Tibial nerve (tissue), 4 donors: ENCODE data around the gene TUBB3. TPM values are rescaled to one million over a fixed set of nuclear protein-coding genes. Genes with fewer than 3 reads are reported as not detected.

Experiments used
- DNase-seq, 2 donors: peaks; one replicate each; pipeline ENCODE4 v3.0.0-alpha.2; 2019; ENCODE audit warnings: low spot score in 2 of 2
- H3K27ac ChIP-seq, 4 donors: fragments of 200-600 bp; sonication (generic) in 3 of 4; one replicate each; pipeline ENCODE4 v1.5.1; 2017 to 2019; ENCODE audit warnings: mild to moderate bottlenecking in 1 of 4
- H3K27me3 ChIP-seq, 2 donors: fragments of 200-600 bp; sonication (generic) in 1 of 2; one replicate each; pipeline versions ENCODE4 v1.5.1 to v1.6.0; 2017 to 2019
- H3K36me3 ChIP-seq, 3 donors: fragments of 200-600 bp; sonication (generic); one replicate each; pipeline ENCODE4 v1.5.1; 2018 to 2019
- H3K4me1 ChIP-seq, 4 donors: fragments of 200-600 bp; sonication (generic) in 3 of 4; one replicate each; pipeline ENCODE4 v1.5.1; 2017 to 2019
- H3K4me3 ChIP-seq, 4 donors: fragments of 200-600 bp; sonication (generic) in 3 of 4; one replicate each; pipeline ENCODE4 v1.5.1; 2017 to 2019; ENCODE audit warnings: mild to moderate bottlenecking in 1 of 4, moderate library complexity in 1 of 4
- H3K9me3 ChIP-seq, 4 donors: fragments of 200-600 bp; sonication (generic) in 3 of 4; one replicate each; pipeline ENCODE4 v1.5.1; 2017 to 2019
- CTCF ChIP-seq, 5 experiments: fragments of 200-600 bp in 3 of 5; fragments of 450-650 bp in 2 of 5; sonication (generic) in 3 of 5; IDR thresholded peaks; one replicate each; pipeline ENCODE4 v1.5.1; 2016 to 2019; ENCODE audit warnings: antibody characterized with exemption in 5 of 5, mild to moderate bottlenecking in 3 of 5, moderate library complexity in 2 of 5
- EP300 ChIP-seq, 2 donors: sonication (generic); formaldehyde crosslinking; IDR thresholded peaks; one replicate each; pipeline ENCODE4 v1.6.1; 2017; ENCODE audit warnings: antibody characterized with exemption in 2 of 2, mild to moderate bottlenecking in 1 of 2
- POLR2A ChIP-seq, 2 donors: fragments of 450-650 bp; IDR thresholded peaks; one replicate each; pipeline ENCODE4 v1.6.1; 2017; ENCODE audit warnings: antibody characterized with exemption in 2 of 2, mild to moderate bottlenecking in 2 of 2, moderate library complexity in 2 of 2
- WGBS, 2 donors: methylation state at CpG; one replicate each; pipeline ENCODE4 v1.1.5; 2018; 5-methylcytosine and 5-hydroxymethylcytosine counted together
- total RNA-seq, 4 donors: library from RNA; depleted of rRNA; stranded (reverse); fragments of >200 nt; gene quantifications; one replicate each; pipeline ENCODE4 v1.1.0, GENCODE V29; 2016

The TUBB3 gene
- total RNA-seq, 4 donors from 2014 or later = 0.59 to 12.0 (median 3.5) TPM; not detected in 1

- Histone ChIP-seq H3K4me3 (peak overlapping the region in 2 of 4 donors; percentile 32 to 62), H3K27ac (peak overlapping the region in 1 of 4 donors; percentile 83), H3K36me3 (no peaks in the 10 kb centered on the region), H3K4me1 (peaks cover 0 to 76% (median 39%) of the 10 kb centered on the region in 4 donors), H3K27me3 (peaks cover 0 to 64% of the 10 kb centered on the region in 2 donors), H3K9me3 (no peaks in the 10 kb centered on the region)
- 0 to 2% methylated on average over 7 to 30 of the region's 41 CpGs for WGBS, 2 donors
- no peak for DNase-seq
- no peak for TF ChIP-seq POLR2A (IDR thresholded peaks at IDR 0.05)
- no peak for TF ChIP-seq CTCF (IDR thresholded peaks at IDR 0.05)
- TF ChIP-seq EP300 (IDR thresholded peaks at IDR 0.05) = no peak
Measured at GRCh38 chr16:89923640-89924296, 626 bp downstream of the TUBB3 start.

- no peak for DNase-seq
- TF ChIP-seq POLR2A (IDR thresholded peaks at IDR 0.05) = no peak
- peak overlapping the region in 1 of 4 donors; percentile 32 for H3K4me3 ChIP-seq
- 6 to 7% methylated on average over 12 to 14 of the region's 14 CpGs for WGBS, 2 donors
- no peak overlapping the region for H3K27ac ChIP-seq
- H3K4me1 ChIP-seq = peaks cover 0 to 70% (median 35%) of the 10 kb centered on the region in 4 donors
- no peaks in the 10 kb centered on the region for H3K36me3 ChIP-seq
- H3K27me3 ChIP-seq = peaks cover 0 to 71% of the 10 kb centered on the region in 2 donors
- no peaks in the 10 kb centered on the region for H3K9me3 ChIP-seq
Measured at GRCh38 chr16:89924297-89924924, 1.3 kb downstream of the TUBB3 start.

GRCh38 chr16:89924925-89925307, 1.8 kb downstream of the TUBB3 start:
- Histone ChIP-seq H3K4me3 (no peak overlapping the region), H3K4me1 (peaks cover 0 to 65% (median 35%) of the 10 kb centered on the region in 4 donors), H3K27me3 (peaks cover 0 to 74% of the 10 kb centered on the region in 2 donors), H3K27ac (no peak overlapping the region), H3K36me3 (no peaks in the 10 kb centered on the region), H3K9me3 (no peaks in the 10 kb centered on the region)
- no peak for DNase-seq
- 33 to 34% methylated on average over 3 to 4 of the region's 4 CpGs for whole genome bisulfite sequencing, 2 donors
- no peak for TF ChIP-seq CTCF (IDR thresholded peaks at IDR 0.05)
- no peak for TF ChIP-seq POLR2A (IDR thresholded peaks at IDR 0.05)
- no peak for TF ChIP-seq EP300 (IDR thresholded peaks at IDR 0.05)

GRCh38 chr16:89925596-89926079, 2.5 kb downstream of the TUBB3 start:
- no peak overlapping the region for H3K27ac ChIP-seq
- H3K36me3 ChIP-seq = no peaks in the 10 kb centered on the region
- 0 to 1% methylated on average over 19 to 20 of the region's 42 CpGs for WGBS, 2 donors
- H3K27me3 ChIP-seq = peaks cover 0 to 74% of the 10 kb centered on the region in 2 donors
- DNase-seq = no peak
- H3K4me1 ChIP-seq = peaks cover 0 to 59% (median 35%) of the 10 kb centered on the region in 4 donors
- TF ChIP-seq EP300 (IDR thresholded peaks at IDR 0.05) = no peak
- TF ChIP-seq POLR2A (IDR thresholded peaks at IDR 0.05) = no peak
- TF ChIP-seq CTCF (IDR thresholded peaks at IDR 0.05) = no peak
- H3K9me3 ChIP-seq = no peaks in the 10 kb centered on the region
- peak overlapping the region; percentile 1 to 52 (median 42) for H3K4me3 ChIP-seq

- 85 to 89% methylated on average over 16 of the region's 16 CpGs for WGBS, 2 donors
- no peak overlapping the region for H3K27ac ChIP-seq
- TF ChIP-seq EP300 (IDR thresholded peaks at IDR 0.05) (no peak), CTCF (IDR thresholded peaks at IDR 0.05) (no peak), POLR2A (IDR thresholded peaks at IDR 0.05) (no peak)
- no peak overlapping the region for H3K4me3 ChIP-seq
- H3K9me3 ChIP-seq = no peaks in the 10 kb centered on the region
- H3K36me3 ChIP-seq = peaks cover 0 to 28% (median 0%) of the 10 kb centered on the region in 3 donors
- peaks cover 0 to 2% (median under 1%) of the 10 kb centered on the region in 4 donors for H3K4me1 ChIP-seq
- peaks cover 0 to 33% of the 10 kb centered on the region in 2 donors for H3K27me3 ChIP-seq
- no peak for DNase-seq
Measured at GRCh38 chr16:89931305-89931896, 8.3 kb downstream of the TUBB3 start.
